Measurements from ENCODE around the gene RABGAP1L. TPM values are rescaled to one million over a fixed set of nuclear protein-coding genes. Genes with fewer than 3 reads are reported as not detected.
A peak's percentile ranks its signal among the peaks of the same experiment; 100 is the strongest.

RABGAP1L gene
- total RNA-seq, 1 donor from 2014 or later: 28.0 TPM

DNA sequence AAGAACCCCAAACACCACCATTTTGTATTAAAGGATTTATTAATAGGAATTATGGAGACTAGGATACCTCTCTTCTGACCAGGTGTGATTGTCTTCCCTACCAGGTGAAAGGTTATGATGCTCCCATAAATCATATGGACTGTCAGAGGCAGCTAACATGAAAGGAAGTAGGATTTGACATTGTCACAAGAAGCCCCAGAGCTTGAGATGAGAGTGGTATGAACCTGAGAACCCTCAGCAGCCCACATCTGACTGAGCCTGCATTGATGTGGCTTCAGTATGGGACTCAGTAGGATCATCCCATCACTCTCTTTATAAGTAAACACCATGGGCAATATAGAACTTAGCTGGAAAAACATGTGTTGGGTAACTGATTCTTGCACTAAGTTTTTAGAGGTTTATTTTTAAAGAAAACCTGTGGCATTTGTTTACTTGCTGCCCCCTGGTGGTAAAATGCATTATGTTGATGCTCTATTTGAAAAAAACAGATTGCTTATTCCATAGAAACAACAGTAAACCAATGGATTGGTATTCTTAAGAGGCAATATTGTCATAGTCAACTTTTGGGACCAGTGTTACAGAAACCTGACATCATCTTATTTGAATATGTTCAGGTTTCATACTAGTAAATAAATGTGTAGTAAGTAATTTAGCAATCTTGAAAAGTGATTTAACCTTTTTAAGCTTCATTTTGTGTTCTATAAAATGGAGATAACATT is 823.8 kb downstream of the RABGAP1L start:
- DNase-seq (ENCODE audit: low read depth, low spot score): no peak

DNA sequence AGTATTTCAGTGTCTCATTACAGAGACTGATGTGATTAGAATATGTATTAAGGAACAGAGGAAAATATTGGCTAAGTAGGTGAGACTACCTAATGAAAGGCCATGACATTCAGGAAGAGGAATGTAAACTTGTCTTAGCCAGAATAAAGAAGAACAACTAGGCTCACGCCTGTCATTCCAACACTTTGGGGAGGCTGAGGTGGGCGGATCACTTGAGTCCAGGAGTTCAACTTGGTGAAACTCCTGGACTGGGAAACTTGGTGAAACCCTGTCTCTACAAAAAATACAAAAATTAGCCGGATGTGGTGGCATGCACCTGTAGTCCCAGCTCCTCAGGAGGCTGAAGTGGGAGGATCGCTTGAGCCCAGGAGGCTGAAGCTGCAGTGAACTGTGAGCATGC is 825.6 kb downstream of the RABGAP1L start:
- no peak for DNase-seq (ENCODE audit: low read depth, low spot score)

DNA sequence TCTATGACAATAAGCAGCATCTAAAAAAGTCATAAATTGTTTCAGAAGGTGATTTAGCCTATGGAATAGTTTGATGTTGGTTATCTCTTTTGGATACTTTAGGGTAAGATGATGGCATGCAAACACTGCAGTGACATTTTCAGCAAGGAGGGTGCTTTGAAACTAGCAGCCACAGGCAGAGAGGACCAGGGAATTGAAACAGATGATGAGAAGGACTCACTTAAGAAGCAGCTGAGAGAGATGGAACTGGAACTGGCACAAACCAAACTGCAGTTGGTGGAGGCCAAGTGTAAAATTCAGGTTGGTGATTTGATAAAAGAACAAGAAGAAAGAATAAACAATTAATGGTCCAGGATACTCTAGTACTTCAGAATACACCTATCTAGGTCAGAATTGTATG is 829.2 kb downstream of the RABGAP1L start:
- DNase-seq (ENCODE audit: low read depth, low spot score): no peak

DNA sequence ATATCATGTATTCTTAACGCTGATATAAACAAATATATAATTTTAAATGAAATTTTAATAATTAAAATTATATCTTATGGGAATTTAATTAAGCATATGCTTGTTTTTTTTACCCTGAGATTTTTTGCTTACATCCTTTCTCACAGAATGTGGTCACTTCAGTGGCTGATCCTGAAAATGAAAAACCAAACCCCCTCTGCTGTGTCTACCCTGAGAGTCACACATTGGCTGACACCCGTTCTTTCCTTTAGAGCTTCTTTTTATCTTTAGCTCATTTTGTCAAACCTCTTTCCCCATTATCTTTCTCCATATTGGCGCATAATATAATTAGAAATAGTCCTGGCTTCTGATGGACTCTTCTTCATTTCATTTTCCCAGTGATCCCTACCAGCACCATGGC is 829.7 kb downstream of the RABGAP1L start:
- DNase-seq (ENCODE audit: low read depth, low spot score): no peak

DNA sequence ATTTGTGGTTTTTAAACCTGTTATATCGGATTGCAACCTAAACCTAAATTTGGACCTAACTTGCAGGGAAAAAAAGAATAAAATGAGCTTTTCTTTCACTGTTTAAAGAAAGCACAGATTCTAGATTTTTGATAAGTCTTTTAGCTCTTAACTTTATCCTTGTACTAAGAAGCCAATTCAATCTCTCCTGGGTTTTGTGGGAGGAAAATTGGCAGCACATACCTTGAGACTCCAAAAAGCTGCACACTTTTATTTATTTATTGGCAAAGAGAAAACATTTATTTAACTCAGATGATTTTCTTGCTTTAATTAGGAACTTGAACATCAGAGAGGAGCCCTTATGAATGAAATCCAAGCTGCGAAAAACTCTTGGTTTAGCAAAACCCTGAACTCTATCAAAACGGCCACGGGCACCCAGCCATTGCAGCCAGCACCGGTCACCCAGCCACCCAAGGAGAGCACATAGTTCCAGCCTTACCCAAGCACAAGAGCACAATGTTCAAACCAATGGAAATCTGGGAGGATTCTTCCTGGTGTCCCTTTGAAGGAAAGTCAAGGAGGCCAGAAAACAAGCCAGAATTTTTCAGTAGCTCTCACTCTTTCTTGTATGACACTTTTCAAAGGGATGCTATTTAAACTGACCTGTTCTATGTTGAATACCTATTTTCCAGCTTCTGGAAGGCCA is 830.4 kb downstream of the RABGAP1L start:
- DNase-seq (ENCODE audit: low read depth, low spot score): no peak

DNA sequence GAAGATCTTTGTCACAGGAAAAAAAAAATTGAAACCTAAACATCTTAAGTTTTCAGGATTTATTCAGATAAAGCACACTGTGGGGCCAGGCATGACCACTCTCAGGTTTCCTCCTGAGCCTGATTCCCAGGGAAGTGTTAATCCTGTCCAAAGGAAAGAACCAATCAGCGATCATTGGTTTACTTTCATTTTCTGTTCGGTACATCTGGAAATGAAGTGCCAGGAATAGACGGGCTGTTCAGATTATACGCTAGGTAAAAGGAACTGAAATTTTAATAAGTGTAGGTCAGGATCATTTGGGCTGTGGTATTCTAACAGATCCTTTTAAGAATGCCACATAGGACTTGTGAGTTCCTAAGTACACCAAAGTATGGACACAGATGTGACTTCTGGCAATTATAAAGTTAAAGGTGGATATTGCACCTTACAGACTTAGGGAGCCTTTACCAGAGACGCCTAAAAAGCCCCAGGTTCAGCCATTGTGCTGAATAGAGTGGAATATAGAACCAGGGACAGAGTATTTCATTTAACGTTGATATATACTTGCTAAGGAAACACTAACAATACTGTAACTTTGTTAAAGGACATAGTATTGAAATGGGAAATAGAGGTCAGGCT is 831.2 kb downstream of the RABGAP1L start:
- no peak for DNase-seq (ENCODE audit: low read depth, low spot score)

DNA sequence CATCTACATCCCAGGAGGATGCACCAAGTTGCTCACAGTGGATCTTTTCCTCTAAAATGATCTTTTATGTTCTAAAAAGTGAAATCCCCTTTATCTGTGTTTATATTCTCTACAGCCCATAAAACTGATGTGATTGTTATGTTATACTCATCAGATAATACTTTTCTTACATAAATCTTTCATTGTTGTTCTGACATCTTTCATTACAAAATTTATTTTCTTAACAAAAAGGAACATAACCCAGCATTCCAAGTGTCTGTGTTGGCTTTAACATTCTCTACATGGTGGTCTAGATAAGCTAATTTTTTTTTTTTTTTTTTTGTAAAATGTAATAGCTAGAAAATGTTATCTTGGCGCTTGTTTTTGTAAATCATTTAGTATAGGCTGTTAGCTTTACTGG is 832.2 kb downstream of the RABGAP1L start:
- no peak for DNase-seq (ENCODE audit: low read depth, low spot score)

DNA sequence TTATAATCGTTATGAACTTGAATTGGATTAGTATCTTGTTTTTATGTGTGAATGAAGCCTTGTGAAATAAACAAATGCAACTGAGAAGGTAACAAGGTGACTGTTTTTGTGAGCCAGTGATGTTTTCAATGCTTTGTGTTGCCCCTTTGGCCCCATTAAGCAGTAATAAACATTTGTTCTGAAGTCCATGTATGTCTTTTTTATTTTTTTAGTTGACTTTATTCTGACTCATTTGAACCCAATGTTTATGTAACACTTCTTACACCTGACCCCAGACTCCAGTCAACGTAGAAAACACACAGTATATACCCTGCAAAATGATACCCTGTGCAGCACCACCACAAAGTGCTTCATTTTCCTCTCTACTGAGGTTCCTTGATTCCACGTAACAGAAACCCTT is 835.8 kb downstream of the RABGAP1L start:
- no peak for DNase-seq (ENCODE audit: low read depth, low spot score)

DNA sequence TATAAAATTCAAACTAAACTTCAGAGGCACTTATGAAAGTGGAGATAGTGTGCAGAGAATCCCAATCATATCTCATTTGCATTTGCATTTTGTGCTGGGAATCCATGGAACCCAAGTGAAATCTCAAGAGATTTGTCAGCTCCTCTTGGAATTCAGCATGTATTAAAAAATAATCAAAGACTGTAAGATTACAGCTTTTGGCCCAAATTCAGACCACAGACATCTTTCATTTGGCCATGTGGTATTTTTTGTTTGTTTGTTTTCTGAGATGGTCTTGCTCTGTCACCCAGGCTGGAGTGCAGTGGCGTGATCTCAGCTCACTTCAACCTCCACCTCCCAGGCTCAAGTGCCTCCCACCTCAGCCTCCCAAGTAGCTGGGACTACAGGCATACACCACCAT is 836.6 kb downstream of the RABGAP1L start:
- DNase-seq (ENCODE audit: low read depth, low spot score): no peak

DNA sequence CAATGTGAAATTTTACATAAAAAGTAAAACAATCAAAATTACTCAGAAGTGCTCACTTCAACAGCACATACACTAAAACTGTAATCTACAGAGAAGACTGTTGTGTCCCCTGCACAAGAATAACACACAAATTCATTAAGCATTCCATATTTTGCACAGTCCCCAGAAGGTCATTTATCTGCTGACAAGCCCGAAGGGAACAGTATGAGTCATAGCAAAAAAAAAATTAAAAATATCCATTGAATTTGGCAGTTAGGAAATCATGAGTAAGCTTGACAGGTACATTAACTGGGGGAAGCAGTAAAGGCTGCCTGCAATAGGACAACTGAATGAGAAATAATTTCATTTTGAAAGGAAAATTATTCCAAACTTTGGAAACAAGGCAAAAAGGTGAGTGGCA is 837.2 kb downstream of the RABGAP1L start:
- no peak for DNase-seq (ENCODE audit: low read depth, low spot score)

DNA sequence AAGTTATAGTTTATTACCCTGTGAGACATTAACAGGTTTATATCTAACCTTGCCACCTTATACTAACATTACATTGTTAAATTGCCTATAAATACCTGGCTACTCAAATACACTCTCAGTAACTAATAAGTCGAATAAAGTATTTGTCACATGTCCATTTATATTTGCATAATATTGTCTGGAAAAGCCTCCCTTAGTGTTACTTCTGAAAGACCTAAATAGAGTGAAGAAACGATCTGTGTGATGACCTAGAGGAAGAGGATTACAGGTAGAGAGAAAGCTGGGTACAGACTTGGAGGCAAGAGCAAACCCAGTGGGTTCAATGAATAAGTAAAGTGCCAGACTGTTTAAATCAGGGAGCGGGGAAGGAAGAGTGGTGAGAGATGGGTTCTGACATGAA is 837.7 kb downstream of the RABGAP1L start:
- no peak for DNase-seq (ENCODE audit: low read depth, low spot score)

DNA sequence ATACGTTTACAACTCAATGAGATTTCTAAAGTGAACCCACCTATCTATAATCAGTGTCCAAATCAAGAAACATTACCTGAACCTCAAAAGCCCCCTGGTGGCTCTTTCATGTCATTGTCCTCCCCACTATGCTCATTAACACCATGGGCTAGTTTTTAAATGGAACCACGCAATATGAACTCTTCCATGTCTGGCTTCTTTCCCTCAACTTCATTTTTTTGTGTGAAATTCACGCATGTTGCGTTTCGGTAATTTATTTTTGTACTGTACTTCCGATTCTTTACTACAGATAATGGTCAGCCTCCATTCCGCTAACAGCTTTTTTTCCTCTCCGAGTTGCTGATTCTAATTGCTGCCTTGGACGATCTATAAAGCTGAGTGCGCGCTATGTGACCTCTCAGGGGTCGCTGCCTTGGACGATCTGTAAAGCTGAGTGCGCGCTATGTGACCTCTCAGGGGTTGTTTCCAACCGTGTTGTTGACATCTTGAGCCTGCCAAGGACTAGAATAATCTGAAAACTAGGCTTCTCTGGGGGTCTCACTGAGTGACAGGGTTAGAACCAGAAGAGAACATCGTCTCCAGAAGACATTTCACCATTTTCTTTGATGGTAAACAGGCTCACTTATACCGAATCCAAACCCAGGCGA is 839.4 kb downstream of the RABGAP1L start:
- DNase-seq (ENCODE audit: low read depth, low spot score): no peak

DNA sequence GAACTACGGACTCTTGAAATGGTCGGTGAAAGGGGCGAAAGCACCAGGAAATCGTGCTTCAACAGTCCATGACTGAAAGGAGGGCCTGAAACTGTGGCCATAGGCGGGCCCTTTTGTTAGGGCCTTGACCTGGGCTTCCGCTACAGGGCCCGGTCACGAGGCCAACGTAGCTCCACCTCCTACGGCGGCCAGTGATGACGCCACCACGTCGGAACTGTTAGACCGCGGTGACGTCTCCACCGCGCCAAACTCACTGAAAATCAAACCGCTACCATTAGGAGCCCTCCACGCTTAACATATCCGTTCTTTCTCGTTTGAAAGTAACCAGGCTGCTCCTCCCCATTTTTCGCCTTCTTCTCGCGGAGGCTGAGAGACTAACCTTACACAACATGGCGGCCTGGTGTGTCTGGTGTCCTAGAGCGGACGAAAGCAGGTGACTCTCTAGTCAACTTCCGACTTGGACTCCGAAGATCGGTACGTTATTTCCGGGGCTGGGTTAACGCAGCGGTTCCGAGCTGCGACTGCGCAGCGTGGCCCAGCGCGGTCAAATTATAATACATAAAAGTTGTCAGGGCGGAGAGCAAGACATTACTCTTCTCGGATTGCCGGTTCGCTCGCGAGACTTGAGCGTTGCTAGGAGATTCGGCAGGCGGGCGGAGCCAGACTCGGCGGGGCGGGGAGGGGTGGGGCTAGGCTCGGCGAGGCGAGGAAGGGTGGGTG is 840.1 kb downstream of the RABGAP1L start:
- DNase-seq (ENCODE audit: low read depth, low spot score): peak; percentile 98

DNA sequence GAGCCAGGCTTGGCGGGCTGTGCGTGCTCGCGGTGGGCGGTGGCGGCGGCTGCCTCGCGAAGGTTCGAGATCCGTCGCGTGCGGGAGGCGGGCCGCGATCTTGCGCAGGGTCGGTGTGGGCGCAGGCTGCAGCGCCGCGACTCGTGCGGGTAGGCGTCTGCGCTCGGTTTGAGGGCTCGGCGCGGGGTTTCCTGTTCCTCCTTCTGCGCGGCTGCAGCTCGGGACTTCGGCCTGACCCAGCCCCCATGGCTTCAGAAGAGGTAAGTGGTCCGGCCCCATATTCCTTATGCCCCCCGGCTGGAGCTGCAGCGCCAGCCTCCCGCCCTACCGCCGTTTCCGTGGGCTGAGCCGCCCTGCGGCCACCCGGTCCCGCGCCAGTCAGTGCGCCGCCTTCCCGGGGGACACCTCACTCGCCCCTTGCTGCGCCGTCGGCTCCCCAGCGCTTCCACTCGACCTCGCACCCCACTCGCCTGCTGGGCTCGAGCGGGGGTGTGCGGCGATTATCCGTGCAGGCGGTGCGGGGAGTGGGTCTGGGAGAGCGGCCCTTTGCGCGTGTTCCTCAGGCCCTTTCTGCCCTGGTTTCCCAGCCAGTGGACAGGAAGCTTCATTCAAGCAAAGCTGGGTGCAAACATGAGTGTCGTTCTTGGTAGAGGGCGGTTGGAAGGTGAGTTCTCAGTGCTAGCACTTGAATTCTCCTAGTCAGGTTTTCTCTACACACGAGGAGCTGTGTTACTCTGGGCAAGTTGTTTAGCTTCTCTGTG is 840.8 kb downstream of the RABGAP1L start, which contains the start of gene CACYBP:
CACYBP (plus strand) TSS at position 12 of the 761 bp plus-strand sequence; CDS start at position 246, 234 bp downstream.
- no peak for DNase-seq (ENCODE audit: low read depth, low spot score)

DNA sequence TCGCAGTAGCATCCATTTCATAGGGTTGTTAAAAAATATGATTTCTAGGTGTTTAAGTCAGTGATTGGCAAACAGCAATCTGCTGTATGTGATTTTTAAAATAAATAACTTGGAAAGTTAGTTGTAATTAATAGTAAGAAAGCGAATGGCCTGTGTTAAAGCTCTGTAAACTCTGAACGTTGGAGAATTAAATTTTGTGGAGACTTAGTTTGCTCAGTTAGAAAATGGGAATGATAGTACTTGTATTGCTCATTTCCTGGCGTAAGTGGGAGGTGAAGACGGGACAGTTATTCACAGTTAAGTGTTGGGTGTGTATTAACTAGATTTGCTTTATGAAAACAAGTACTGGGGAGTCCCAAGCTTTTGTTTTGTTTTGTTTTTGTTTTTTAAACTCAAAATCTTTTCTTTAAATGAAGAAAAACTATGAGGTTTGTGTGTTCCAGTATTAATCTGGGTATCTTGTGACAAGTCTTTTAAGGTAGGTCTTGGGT is 841.4 kb downstream of the RABGAP1L start:
- no peak for DNase-seq (ENCODE audit: low read depth, low spot score)

DNA sequence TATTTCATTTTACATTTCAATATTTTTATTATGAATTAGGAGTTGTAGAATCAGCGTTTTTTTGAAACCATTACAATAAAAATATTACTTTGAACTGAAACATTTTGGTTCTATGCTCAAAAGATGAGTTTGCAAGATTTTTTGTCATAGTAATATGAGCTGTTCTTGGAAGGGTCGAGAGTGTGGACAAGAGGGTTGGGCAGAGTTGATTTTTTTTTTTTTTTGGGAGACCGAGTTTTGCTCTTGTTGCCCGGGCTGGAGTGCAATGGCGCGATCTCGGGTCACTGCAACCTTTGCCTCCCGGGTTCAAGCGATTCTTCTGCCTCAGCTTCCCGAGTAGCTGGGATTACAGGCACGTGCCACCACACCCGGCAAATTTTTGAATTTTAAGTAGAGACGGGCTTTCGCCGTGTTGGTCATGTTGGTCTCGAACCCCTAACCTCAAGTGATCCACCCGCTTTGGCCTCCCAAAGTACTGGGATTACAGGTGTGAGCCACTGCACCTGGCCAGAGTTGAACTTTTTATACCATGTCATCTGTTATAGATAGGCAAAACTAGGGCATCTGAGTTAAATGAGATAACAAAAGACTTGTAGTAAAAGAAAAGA is 843.7 kb downstream of the RABGAP1L start:
- DNase-seq (ENCODE audit: low read depth, low spot score): no peak

DNA sequence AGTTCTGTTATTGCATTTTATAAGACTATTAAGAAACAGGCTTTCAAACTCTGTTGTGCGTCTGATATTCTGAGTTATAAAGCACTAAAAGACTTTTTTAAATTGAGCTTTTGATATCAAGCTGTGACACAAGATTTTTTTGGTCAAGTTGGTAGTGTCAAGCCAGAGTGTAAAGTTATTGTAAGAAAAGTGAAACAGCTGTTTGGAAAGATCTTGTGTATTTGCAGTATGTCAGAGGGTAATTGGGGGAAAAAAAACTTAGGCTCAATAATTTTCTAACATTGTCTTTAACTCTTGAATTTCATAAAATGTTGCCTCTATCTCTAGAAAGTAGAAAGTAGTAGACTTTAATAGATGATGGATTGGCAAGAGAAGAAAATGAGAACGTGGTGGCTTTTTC is 844.2 kb downstream of the RABGAP1L start:
- DNase-seq (ENCODE audit: low read depth, low spot score): no peak

DNA sequence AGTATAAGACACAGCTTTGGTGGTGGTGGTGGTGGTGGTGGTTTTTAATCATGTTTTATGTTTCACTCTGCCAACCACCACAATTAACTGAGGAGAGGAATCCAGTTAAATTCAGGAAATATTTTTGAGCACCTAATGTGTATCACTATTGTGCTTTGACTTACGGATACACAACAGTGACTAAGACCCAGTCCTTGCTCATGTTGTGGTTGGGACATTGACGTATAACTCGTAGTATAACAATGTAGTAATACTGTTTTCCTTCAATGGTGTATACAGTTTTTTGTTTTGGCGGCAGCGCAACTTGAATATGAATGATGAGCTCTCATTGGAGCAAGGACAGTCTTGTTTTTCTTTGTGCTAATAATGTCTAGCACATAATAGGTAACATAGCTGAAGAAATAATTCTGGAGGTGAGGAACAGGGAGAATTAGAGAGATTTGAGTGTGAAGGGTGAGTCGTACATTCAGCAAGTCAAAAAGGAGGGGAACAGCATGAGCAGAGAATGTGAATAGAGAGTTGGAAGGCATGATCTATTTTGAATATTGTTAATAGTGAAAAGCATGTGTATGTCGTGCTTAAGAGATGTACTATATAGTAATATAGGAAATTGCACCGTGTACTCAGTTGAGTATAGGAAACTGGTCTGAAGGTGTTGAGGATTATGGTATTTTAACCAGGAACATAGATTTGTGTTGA is 845.9 kb downstream of the RABGAP1L start:
- no peak for DNase-seq (ENCODE audit: low read depth, low spot score)

DNA sequence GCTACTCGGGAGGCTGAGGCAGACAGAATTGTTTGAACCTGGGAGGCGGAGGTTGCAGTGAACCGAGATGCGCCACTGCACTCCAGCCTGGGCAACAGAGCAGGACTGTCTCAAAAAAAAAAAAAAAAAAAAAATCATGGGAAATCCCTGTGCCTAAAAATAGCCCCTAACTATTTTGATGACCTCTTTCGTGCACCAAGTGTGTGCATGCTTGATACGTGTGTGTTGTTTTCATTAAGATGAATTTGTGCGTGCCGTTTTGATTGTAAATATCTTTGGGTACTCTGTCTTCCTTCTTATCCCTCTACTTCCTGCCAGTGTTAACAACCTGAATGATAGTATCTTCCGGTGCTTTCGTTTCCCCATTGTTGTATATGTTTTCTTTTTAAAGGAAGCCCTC is 850.2 kb downstream of the RABGAP1L start:
- DNase-seq (ENCODE audit: low read depth, low spot score): no peak

DNA sequence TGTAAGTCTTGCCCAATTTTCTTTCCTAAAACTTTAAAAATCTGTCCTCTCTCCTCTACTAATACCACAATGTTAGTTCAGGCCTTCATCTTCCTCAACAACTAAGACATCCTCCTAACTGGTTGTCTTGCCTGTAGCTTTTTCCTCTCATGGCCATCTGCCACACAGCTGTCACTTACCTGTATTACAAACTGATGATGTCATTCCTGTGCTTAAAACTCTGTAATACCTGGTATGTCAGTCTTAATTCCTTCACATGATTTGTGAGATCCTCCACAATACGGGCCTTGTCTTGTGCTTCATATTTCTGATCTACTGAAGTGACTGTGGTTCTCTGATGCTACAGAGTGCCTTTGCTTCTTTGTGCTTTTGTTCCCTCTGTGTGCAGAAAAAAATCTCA is 854.1 kb downstream of the RABGAP1L start:
- no peak for DNase-seq (ENCODE audit: low read depth, low spot score)
